Heart right ventricle (tissue), 16 donors: ENCODE results near the gene GDPD5. TPM values are rescaled to one million over a fixed set of nuclear protein-coding genes. Genes with fewer than 3 reads are reported as not detected.

Source experiments
- ATAC-seq, 8 donors: fragments of 200-7000 bp; cut with Tn5 transposase; one replicate each; pipeline ENCODE4 v1.9.1; 2020; ENCODE audit warnings: mild to moderate bottlenecking in 8 of 8, moderate library complexity in 8 of 8, moderate number of reproducible peaks in 1 of 8
- DNase-seq, 2 donors: peaks; one replicate each; pipeline ENCODE4 v3.0.0-alpha.2; 2020
- H3K27ac ChIP-seq, 10 donors: fragments of 200-600 bp; sonication (generic) in 2 of 10; one replicate each; pipeline versions ENCODE4 v1.5.0 to v1.8.0; 2020 to 2022; ENCODE audit warnings: mild to moderate bottlenecking in 3 of 10
- H3K27me3 ChIP-seq, 7 donors: fragments of 200-600 bp; one replicate each; pipeline ENCODE4 v1.8.0; 2021 to 2022; ENCODE audit warnings: mild to moderate bottlenecking in 2 of 7
- H3K36me3 ChIP-seq, 9 donors: fragments of 200-600 bp; sonication (generic) in 1 of 9; one replicate each; pipeline versions ENCODE4 v1.5.0 to v1.8.0; 2020 to 2022; ENCODE audit warnings: mild to moderate bottlenecking in 2 of 9
- H3K4me1 ChIP-seq, 9 donors: fragments of 200-600 bp; sonication (generic) in 1 of 9; one replicate each; pipeline versions ENCODE4 v1.5.0 to v1.8.0; 2020 to 2022; ENCODE audit warnings: mild to moderate bottlenecking in 4 of 9
- H3K4me3 ChIP-seq, 10 donors: fragments of 200-600 bp; sonication (generic) in 2 of 10; one replicate each; pipeline versions ENCODE4 v1.5.0 to v1.8.0; 2020 to 2022; ENCODE audit warnings: mild to moderate bottlenecking in 7 of 10, moderate library complexity in 2 of 10
- H3K9me3 ChIP-seq, 11 donors: fragments of 200-600 bp in 10 of 11; sonication (generic) in 2 of 11; one replicate each; pipeline versions ENCODE4 v1.5.0 to v1.8.0; 2013 to 2022; ENCODE audit warnings: mild to moderate bottlenecking in 2 of 11, control low read depth in 1 of 11, moderate library complexity in 1 of 11
- WGBS, 2 donors: extraction: QIAGEN DNeasy Blood & Tissue Kit; methylation state at CpG; one replicate each; pipeline ENCODE4 v1.1.7; 2013; ENCODE audit warnings: inconsistent platforms in 1 of 2; 5-methylcytosine and 5-hydroxymethylcytosine counted together
- intact Hi-C, 10 donors: fragments of 100-400 bp; cut with DNase I; formaldehyde crosslinking; loops; one replicate each; pipeline versions ENCODE4 v1.11.1 to v1.14.2; 2022
- polyA plus RNA-seq, 2 donors: library from polyadenylated mRNA; stranded (reverse); fragments of 200-250 nt; gene quantifications; one replicate each; pipeline ENCODE4 v1.2.3, GENCODE V29; 2013
- total RNA-seq, 10 donors: library from RNA; stranded (reverse); fragmentation: NEBNext Ultra II Directional in 3 of 10; extraction: Animal tissue kit (Norgen Biotek cat#: 25700) in 3 of 10; gene quantifications; one replicate each; pipeline versions ENCODE4 v1.2.1 to v1.2.4, GENCODE V29; 2021 to 2023
- TF ChIP-seq, protein P1 (sequence below), 9 donors: fragments of 200-600 bp; sonication (generic) in 2 of 9; IDR thresholded peaks; one replicate each; pipeline versions ENCODE4 v1.5.0 to v1.8.0; 2021 to 2022; ENCODE audit warnings: antibody characterized with exemption in 9 of 9, mild to moderate bottlenecking in 5 of 9, moderate library complexity in 1 of 9
- donor health status: Arrhythmogenic right ventricular cardiomyopathy.
- donor health status: ischemic (EF 13 %, LVEDD 7.1; RV severe dilation, severe dysfunction).
- donor health status: healthy with polysubstance abuse.
- donor health status: DM: no; HTN: yes; CAD: no.
- donor health status: DM: no; HTN: no; CAD: no.
- donor health status: ischemic (EF 25% LVEDD 6.9; RV normal size, moderate dysfunction).
- donor health status: ischemic (EF 25% LVEDD 5.7; RV mildly dilated, moderate dysfunction).
- donor health status: healthy.
- donor health status: DM: yes; HTN: yes; CAD: no.
- donor health status: Ischemic cardiomyopathy.
- donor health status: ischemic (EF 35%, LVEDD 5.7; RV mildly dilated, moderate dysfunction).
- donor health status: nonischemic (EF 11% LVEDD 7.7; RV severe dilation, severe dysfunction).
- donor health status: DM: yes; HTN: yes; CAD: no.
- donor health status: PGD.
- donor health status: ischemic (EF 29% LVEDD 5.4; RV normal size, mild dysfunction).
- donor health status: nonischemic (EF 23%, LVEDD 6.1; RV moderate dilation, normal function).

Gene GDPD5
- total and polyA plus RNA-seq, 12 donors, result 3.3 to 10.3 (median 4.1) TPM

DNA sequence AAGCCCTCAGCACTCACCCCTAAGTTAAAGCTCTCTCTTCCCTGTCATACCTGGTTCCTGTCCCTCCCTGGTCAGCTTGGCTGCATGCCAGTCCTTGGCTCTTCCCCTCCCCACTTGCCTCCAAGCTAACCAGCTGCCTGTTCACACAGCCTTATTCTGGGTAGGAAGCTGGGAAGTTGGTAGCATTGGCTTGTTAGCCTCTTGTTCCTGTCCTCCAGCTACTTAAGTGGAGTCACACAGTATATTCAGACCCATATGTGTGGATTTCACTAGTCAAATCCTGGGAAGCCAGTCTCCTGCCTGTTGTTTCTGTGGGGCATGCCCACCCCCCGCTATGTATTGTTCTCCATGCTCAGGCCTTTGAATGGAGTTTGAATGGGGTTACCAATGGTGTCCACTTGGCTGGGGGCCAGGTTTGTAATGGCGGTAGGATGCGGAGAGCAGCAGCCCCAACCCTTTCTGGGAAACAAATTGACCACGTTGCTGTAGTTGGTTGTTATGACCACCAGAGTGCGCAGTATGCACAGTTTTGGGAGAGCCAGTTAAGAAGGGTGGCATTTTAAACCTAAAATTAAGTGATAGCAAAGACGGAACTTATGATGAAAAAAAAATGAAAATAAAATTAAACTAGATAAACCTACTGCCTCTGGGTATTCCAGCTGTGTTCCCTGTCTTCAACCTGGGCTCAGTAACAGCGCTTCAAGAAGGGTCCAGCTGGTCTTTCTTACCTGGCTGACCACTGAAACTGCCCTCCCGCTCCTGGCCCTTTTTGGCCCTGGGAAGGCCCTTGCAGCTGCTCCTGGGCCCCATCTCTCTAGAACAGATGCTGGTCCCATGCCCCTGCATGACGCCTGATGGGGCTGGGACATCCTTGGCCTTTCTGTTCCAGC lies 137.1 kb downstream of the GDPD5 start:
- H3K36me3 ChIP-seq, result no peaks in the 10 kb centered on the region
- H3K27ac ChIP-seq, result peak overlapping the region in 4 of 10 donors; percentile 2 to 50 (median 36)
- ATAC-seq, result peak; percentile 46 to 76 (median 64)
- H3K27me3 ChIP-seq, result no peaks in the 10 kb centered on the region
- peaks cover 3 to 24% (median 7%) of the 10 kb centered on the region in 9 donors for H3K4me1 ChIP-seq
- intact Hi-C loops, result loop anchor here in 8 of 10 donors (2.0 to 10.0 kb wide), 4 partner anchors 64 to 144 kb away; no protein-coding TSS in a partner anchor
- H3K4me3 ChIP-seq, result no peak overlapping the region
- TF ChIP-seq, protein P1, sequence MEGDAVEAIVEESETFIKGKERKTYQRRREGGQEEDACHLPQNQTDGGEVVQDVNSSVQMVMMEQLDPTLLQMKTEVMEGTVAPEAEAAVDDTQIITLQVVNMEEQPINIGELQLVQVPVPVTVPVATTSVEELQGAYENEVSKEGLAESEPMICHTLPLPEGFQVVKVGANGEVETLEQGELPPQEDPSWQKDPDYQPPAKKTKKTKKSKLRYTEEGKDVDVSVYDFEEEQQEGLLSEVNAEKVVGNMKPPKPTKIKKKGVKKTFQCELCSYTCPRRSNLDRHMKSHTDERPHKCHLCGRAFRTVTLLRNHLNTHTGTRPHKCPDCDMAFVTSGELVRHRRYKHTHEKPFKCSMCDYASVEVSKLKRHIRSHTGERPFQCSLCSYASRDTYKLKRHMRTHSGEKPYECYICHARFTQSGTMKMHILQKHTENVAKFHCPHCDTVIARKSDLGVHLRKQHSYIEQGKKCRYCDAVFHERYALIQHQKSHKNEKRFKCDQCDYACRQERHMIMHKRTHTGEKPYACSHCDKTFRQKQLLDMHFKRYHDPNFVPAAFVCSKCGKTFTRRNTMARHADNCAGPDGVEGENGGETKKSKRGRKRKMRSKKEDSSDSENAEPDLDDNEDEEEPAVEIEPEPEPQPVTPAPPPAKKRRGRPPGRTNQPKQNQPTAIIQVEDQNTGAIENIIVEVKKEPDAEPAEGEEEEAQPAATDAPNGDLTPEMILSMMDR (IDR thresholded peaks at IDR 0.05), result peak; percentile 59 to 90 (median 86)
- no peaks in the 10 kb centered on the region for H3K9me3 ChIP-seq
- 28 to 29% methylated on average over 9 of the region's 9 CpGs for WGBS, 2 donors
- peak; percentile 49 to 71 for DNase-seq

GRCh38 chr11:75387736-75388294 lies 137.9 kb downstream of the GDPD5 start:
- WGBS, 2 donors, result 70 to 77% methylated on average over 3 of the region's 3 CpGs
- DNase-seq (no peak), ATAC-seq (no peak)
- no peak overlapping the region for H3K4me3 ChIP-seq
- no peaks in the 10 kb centered on the region for H3K9me3 ChIP-seq
- H3K4me1 ChIP-seq, result peaks cover 3 to 32% (median 7%) of the 10 kb centered on the region in 9 donors
- intact Hi-C loops, result loop anchor here in 8 of 10 donors (2.0 to 10.0 kb wide), 4 partner anchors 63 to 145 kb away; no protein-coding TSS in a partner anchor
- H3K27ac ChIP-seq, result peak overlapping the region in 2 of 10 donors; percentile 24 to 50
- TF ChIP-seq, protein P1 (IDR thresholded peaks at IDR 0.05), result no peak
- H3K36me3 ChIP-seq, result no peaks in the 10 kb centered on the region
- H3K27me3 ChIP-seq, result no peaks in the 10 kb centered on the region

DNA sequence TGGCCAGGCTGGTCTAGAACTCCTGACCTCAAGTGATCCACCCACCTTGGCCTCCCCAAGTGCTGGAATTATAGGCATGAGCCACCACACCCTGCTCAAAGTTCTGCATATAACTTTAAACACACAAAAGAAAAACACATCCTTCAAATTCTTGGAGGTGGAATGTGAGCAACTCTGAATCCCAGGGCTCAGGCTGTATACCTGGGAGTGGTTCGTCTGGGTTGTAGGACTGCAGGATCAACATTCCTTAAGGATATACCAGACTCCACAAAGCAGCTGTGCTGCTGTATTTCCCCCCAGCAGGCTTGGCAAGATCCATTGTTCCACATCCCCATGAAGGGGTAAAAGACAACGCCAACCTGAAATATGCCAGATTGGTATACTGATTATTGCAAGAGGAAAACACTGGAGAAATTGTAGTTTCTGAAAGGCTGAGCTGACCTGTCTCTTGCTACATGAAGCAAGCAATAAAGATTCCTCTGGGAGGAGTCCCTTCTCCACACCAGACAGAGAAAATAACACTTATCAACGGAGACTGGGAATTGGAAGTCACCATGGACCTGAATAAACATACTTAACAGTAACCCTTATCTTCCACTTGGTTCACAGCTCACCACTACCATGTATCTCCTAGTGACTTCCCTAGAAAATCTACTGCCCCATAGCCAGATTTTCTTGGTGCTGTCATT lies 138.7 kb downstream of the GDPD5 start:
- Histone ChIP-seq H3K4me3 (no peak overlapping the region), H3K9me3 (no peaks in the 10 kb centered on the region), H3K27me3 (no peaks in the 10 kb centered on the region), H3K36me3 (no peaks in the 10 kb centered on the region), H3K4me1 (peaks cover 3 to 32% (median 7%) of the 10 kb centered on the region in 9 donors), H3K27ac (no peak overlapping the region)
- TF ChIP-seq, protein P1 (IDR thresholded peaks at IDR 0.05), result no peak
- WGBS, 2 donors, result 56 to 63% methylated on average over 3 of the region's 3 CpGs
- intact Hi-C loops, result loop anchor here in 3 of 10 donors (5.0 to 10.0 kb wide), 2 partner anchors 62 to 145 kb away; no protein-coding TSS in a partner anchor
- DNase-seq (no peak), ATAC-seq (no peak)

Other genes starting within 250 kb of the GDPD5 start
- gene ARRB1, start 174.3 kb downstream of the GDPD5 start, total RNA-seq, result 10 to 100 TPM; 14.4 to 33.9 (median 21.7) TPM
- 1 to 10 TPM; 8.1 to 8.9 TPM for gene ARRB1, start 174.3 kb downstream of the GDPD5 start, polyA plus RNA-seq
- gene RPS3, start 126.4 kb downstream of the GDPD5 start, total RNA-seq, result 1,000 to 10,000 TPM in 2 of 10 donors, 100 to 1,000 TPM in 8; 803 to 1,301 (median 939) TPM
- 1,000 to 10,000 TPM in 1 of 2 donors, 100 to 1,000 TPM in 1; 698 to 1,945 TPM for gene RPS3, start 126.4 kb downstream of the GDPD5 start, polyA plus RNA-seq
- under 1 TPM in 8 of 10 donors, not detected in 2; 0.20 to 0.81 (median 0.37) TPM for gene KLHL35, start 92.7 kb downstream of the GDPD5 start, total RNA-seq
- under 1 TPM; 0.29 to 0.64 TPM for gene KLHL35, start 92.7 kb downstream of the GDPD5 start, polyA plus RNA-seq
- gene SERPINH1, start 36.3 kb upstream of the GDPD5 start, total RNA-seq, result 100 to 1,000 TPM in 1 of 10 donors, 10 to 100 TPM in 9; 31.8 to 130 (median 53.2) TPM
- gene SERPINH1, start 36.3 kb upstream of the GDPD5 start, polyA plus RNA-seq, result 100 to 1,000 TPM in 1 of 2 donors, 10 to 100 TPM in 1; 43.4 to 218 TPM
- gene MAP6, start 143.1 kb upstream of the GDPD5 start, total RNA-seq, result 1 to 10 TPM; 1.9 to 9.1 (median 6.1) TPM
- gene MAP6, start 143.1 kb upstream of the GDPD5 start, polyA plus RNA-seq, result 1 to 10 TPM; 1.2 to 1.7 TPM
- under 1 TPM in 4 of 10 donors, not detected in 6; 0.13 to 0.35 (median 0.20) TPM for gene MOGAT2, start 191.9 kb upstream of the GDPD5 start, total RNA-seq
- not detected for gene MOGAT2, start 191.9 kb upstream of the GDPD5 start, polyA plus RNA-seq
- gene DGAT2, start 242.8 kb upstream of the GDPD5 start, total RNA-seq, result 10 to 100 TPM in 5 of 10 donors, 1 to 10 TPM in 5; 6.2 to 24.4 (median 10.3) TPM
- 10 to 100 TPM in 1 of 2 donors, 1 to 10 TPM in 1; 9.2 to 17.2 TPM for gene DGAT2, start 242.8 kb upstream of the GDPD5 start, polyA plus RNA-seq